MV-4-11 (cell line): ENCODE data around the gene GNA12.

Experiments used
- DNase-seq: peaks from one replicate; lab custom pipeline; 2025; lab: John Stamatoyannopoulos, UW

Gene GNA12

GRCh38 chr7:2838451-2838850, 5.7 kb downstream of the GNA12 start:
- no peak for DNase-seq

- DNase-seq, result no peak
These were observed 6.6 kb downstream of the GNA12 start for GRCh38 chr7:2837496-2837895.

GRCh38 chr7:2834748-2835441, 9.2 kb downstream of the GNA12 start:
- no peak for DNase-seq

- no peak for DNase-seq
These were observed 10.8 kb downstream of the GNA12 start for GRCh38 chr7:2833083-2833910.

GRCh38 chr7:2832461-2832860, 11.6 kb downstream of the GNA12 start:
- no peak for DNase-seq

- DNase-seq, result no peak
These were observed 13.3 kb downstream of the GNA12 start for GRCh38 chr7:2830609-2831376.

GRCh38 chr7:2829040-2829439, 15.1 kb downstream of the GNA12 start:
- no peak for DNase-seq

GRCh38 chr7:2826771-2827170, 17.3 kb downstream of the GNA12 start:
- DNase-seq, result no peak

GRCh38 chr7:2825559-2826227, 18.4 kb downstream of the GNA12 start:
- no peak for DNase-seq

GRCh38 chr7:2824678-2825461, 19.2 kb downstream of the GNA12 start:
- no peak for DNase-seq

GRCh38 chr7:2824026-2824677, 20.0 kb downstream of the GNA12 start:
- no peak for DNase-seq

GRCh38 chr7:2823130-2823529, 21.0 kb downstream of the GNA12 start:
- DNase-seq, result no peak

GRCh38 chr7:2821842-2822507, 22.1 kb downstream of the GNA12 start:
- no peak for DNase-seq

GRCh38 chr7:2821161-2821841, 22.8 kb downstream of the GNA12 start:
- no peak for DNase-seq

- DNase-seq, result peak; percentile 51
These were observed 23.6 kb downstream of the GNA12 start for GRCh38 chr7:2820508-2820934.

GRCh38 chr7:2819954-2820397, 24.1 kb downstream of the GNA12 start:
- DNase-seq, result no peak

GRCh38 chr7:2819161-2819953, 24.8 kb downstream of the GNA12 start:
- DNase-seq, result no peak

GRCh38 chr7:2818653-2819052, 25.5 kb downstream of the GNA12 start:
- DNase-seq, result no peak

GRCh38 chr7:2818121-2818520, 26.0 kb downstream of the GNA12 start:
- DNase-seq, result no peak
